Measurements from ENCODE around the gene SESN1. TPM values are rescaled to one million over a fixed set of nuclear protein-coding genes. Genes with fewer than 3 reads are reported as not detected.
A peak's percentile ranks its signal among the peaks of the same experiment; 100 is the strongest.

Gene SESN1
- polyA plus RNA-seq, 1 donor (not counting 4 experiments of a cell fraction or from before 2014, with no cell fraction given): 21.4 TPM

- no peak overlapping the region for H2AFZ ChIP-seq (ENCODE audit: control insufficient read depth, low read length)
- DNase-seq (ENCODE audit: low read depth, low spot score) (no peak), FAIRE-seq (peak; percentile 52)
- H3K79me2 ChIP-seq (ENCODE audit: control insufficient read depth, insufficient read depth, low read length): peaks cover 6% of the 10 kb centered on the region
- H3K9me3 ChIP-seq (ENCODE audit: control insufficient read depth, low read depth, low read length): no peaks in the 10 kb centered on the region
- H3K27me3 ChIP-seq (ENCODE audit: control insufficient read depth, extremely low read depth, insufficient read depth, low read length): no peaks in the 10 kb centered on the region
- H3K4me3 ChIP-seq (ENCODE audit: control insufficient read depth in 2 of 3, extremely low read depth in 1 of 3, insufficient read depth in 2 of 3, low read depth in 1 of 3, low read length in 3 of 3): no peak overlapping the region
- peaks cover 30% of the 10 kb centered on the region for H3K4me1 ChIP-seq (ENCODE audit: control insufficient read depth, extremely low read depth, insufficient read depth, low read length)
- H3K36me3 ChIP-seq (ENCODE audit: control insufficient read depth in 2 of 2, extremely low read depth in 1 of 2, insufficient read depth in 2 of 2, low read length in 2 of 2): no peaks in the 10 kb centered on the region
- dilution Hi-C loops (cut with MboI; ENCODE audit: extremely low pct_ligation_motif_present, low sequenced_read_pairs): no loop called here
- no peaks in the 10 kb centered on the region for H4K20me1 ChIP-seq (ENCODE audit: control insufficient read depth, extremely low read depth, insufficient read depth, low read length)
- H3K4me2 ChIP-seq (ENCODE audit: control insufficient read depth, extremely low read depth, insufficient read depth, low read depth, low read length): no peak overlapping the region
- H3K27ac ChIP-seq (ENCODE audit: control insufficient read depth, insufficient read depth, low read length): no peak overlapping the region
- no peaks in the 10 kb centered on the region for H3K9me1 ChIP-seq (ENCODE audit: control insufficient read depth, extremely low read depth, insufficient read depth, low read length)
- H3K9ac ChIP-seq (ENCODE audit: control insufficient read depth, extremely low read depth, insufficient read depth, low read length): no peak overlapping the region
- TF ChIP-seq, protein P1, sequence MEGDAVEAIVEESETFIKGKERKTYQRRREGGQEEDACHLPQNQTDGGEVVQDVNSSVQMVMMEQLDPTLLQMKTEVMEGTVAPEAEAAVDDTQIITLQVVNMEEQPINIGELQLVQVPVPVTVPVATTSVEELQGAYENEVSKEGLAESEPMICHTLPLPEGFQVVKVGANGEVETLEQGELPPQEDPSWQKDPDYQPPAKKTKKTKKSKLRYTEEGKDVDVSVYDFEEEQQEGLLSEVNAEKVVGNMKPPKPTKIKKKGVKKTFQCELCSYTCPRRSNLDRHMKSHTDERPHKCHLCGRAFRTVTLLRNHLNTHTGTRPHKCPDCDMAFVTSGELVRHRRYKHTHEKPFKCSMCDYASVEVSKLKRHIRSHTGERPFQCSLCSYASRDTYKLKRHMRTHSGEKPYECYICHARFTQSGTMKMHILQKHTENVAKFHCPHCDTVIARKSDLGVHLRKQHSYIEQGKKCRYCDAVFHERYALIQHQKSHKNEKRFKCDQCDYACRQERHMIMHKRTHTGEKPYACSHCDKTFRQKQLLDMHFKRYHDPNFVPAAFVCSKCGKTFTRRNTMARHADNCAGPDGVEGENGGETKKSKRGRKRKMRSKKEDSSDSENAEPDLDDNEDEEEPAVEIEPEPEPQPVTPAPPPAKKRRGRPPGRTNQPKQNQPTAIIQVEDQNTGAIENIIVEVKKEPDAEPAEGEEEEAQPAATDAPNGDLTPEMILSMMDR (optimal IDR thresholded peaks at IDR 0.05 in 1 of 3, IDR thresholded peaks at IDR 0.05 in 1 of 3, conservative IDR thresholded peaks at IDR 0.05 in 1 of 3; ENCODE audit: extremely low read depth in 1 of 3, insufficient read depth in 2 of 3, low read length in 3 of 3): no peak
These were observed 24.3 kb upstream of the SESN1 start for GRCh38 chr6:109118871-109119354.

DNA sequence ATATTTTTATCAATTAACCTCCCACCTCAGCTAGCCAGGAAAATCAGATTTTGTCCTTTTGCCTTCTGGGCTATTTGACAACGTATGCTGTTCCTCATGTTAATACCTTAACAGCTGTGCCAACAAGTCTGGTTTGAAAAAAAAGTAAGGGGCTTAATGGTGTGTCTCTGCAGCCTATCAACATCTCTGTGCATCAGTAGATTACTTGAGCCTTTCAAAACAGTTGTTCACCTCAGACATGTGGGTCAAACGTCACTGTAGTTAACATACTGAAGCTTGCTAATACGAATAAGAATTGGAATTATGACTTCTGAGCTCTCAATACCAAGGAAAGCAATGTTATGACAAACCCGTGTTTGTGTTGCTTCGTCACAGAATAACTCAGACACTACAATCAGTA lies 23.7 kb upstream of the SESN1 start:
- no peaks in the 10 kb centered on the region for H3K36me3 ChIP-seq (ENCODE audit: control insufficient read depth in 2 of 2, extremely low read depth in 1 of 2, insufficient read depth in 2 of 2, low read length in 2 of 2)
- H4K20me1 ChIP-seq (ENCODE audit: control insufficient read depth, extremely low read depth, insufficient read depth, low read length): no peaks in the 10 kb centered on the region
- H3K9me1 ChIP-seq (ENCODE audit: control insufficient read depth, extremely low read depth, insufficient read depth, low read length): no peaks in the 10 kb centered on the region
- H3K4me1 ChIP-seq (ENCODE audit: control insufficient read depth, extremely low read depth, insufficient read depth, low read length): peaks cover 30% of the 10 kb centered on the region
- no peak overlapping the region for H2AFZ ChIP-seq (ENCODE audit: control insufficient read depth, low read length)
- TF ChIP-seq EZH2 (IDR thresholded peaks at IDR 0.05; ENCODE audit: low read length): no peak
- TF ChIP-seq, protein P1 (optimal IDR thresholded peaks at IDR 0.05 in 1 of 3, IDR thresholded peaks at IDR 0.05 in 1 of 3, conservative IDR thresholded peaks at IDR 0.05 in 1 of 3; ENCODE audit: extremely low read depth in 1 of 3, insufficient read depth in 2 of 3, low read length in 3 of 3): no peak
- no peak overlapping the region for H3K27ac ChIP-seq (ENCODE audit: control insufficient read depth, insufficient read depth, low read length)
- H3K9ac ChIP-seq (ENCODE audit: control insufficient read depth, extremely low read depth, insufficient read depth, low read length): no peak overlapping the region
- FAIRE-seq (no peak), DNase-seq (ENCODE audit: low read depth, low spot score) (no peak)
- peaks cover 6% of the 10 kb centered on the region for H3K79me2 ChIP-seq (ENCODE audit: control insufficient read depth, insufficient read depth, low read length)
- dilution Hi-C loops (cut with MboI; ENCODE audit: extremely low pct_ligation_motif_present, low sequenced_read_pairs): no loop called here
- H3K4me3 ChIP-seq (ENCODE audit: control insufficient read depth in 2 of 3, extremely low read depth in 1 of 3, insufficient read depth in 2 of 3, low read depth in 1 of 3, low read length in 3 of 3): no peak overlapping the region
- no peaks in the 10 kb centered on the region for H3K9me3 ChIP-seq (ENCODE audit: control insufficient read depth, low read depth, low read length)
- H3K4me2 ChIP-seq (ENCODE audit: control insufficient read depth, extremely low read depth, insufficient read depth, low read depth, low read length): no peak overlapping the region
- H3K27me3 ChIP-seq (ENCODE audit: control insufficient read depth, extremely low read depth, insufficient read depth, low read length): no peaks in the 10 kb centered on the region

Measured in keratinocyte (primary cell).